ENCODE data around the gene WWOX.

DNA sequence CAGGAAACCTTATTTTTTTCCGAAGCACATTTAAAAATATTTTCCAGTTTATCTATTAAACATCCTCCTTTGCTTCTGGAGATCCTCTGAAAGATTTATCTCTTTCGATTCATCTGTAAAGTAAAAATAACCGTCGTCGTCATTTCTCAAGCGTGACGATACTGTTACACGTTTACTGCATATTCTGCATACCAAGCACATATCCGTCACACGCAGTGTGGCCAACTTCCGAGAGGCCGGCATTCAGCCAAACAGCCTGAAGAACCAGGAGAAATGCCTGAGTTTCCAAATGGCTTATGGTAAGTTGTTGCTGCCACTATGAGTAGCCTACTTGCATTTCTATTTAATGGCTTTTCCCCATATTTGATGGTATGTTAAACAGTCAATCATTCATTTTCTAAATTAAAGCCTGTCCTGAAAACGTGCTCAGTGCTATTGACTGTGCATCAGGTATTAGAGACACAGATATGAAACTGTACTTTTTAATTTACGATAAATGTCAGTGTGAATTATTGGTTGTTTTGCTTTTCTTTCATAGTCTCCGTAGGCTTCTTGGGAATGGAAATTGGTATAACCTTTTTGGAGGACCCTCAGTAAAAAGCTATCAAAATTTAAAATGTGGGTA, 275.7 kb downstream of the WWOX start:
- TF ChIP-seq POLR2A (IDR thresholded peaks at IDR 0.05; ENCODE audit: low read length) (no peak), GATA1 (IDR thresholded peaks at IDR 0.05; ENCODE audit: low read depth, low read length) (no peak)
